Natural killer cell (primary cell): Measurements from ENCODE around the gene VILL. TPM values are rescaled to one million over a fixed set of nuclear protein-coding genes. Genes with fewer than 3 reads are reported as not detected.

Experiments
- ATAC-seq, 3 donors: fragments of 150-1000 bp in 2 of 3; fragments of 200-7000 bp in 1 of 3; cut with Tn5 transposase; 1 replicate in 1 of 3; 2 replicates in 2 of 3; pipeline ENCODE4 v1.10.0; 2021; ENCODE audit warnings: mild to moderate bottlenecking in 2 of 3, moderate library complexity in 2 of 3
- DNase-seq, 2 donors: peaks; one replicate each; pipeline versions ENCODE4 v3.0.0 to v3.0.0-alpha.2; 2013 to 2021; ENCODE audit warnings: mixed read lengths in 1 of 2
- H3K27ac ChIP-seq: one replicate; pipeline ENCODE4 v1.5.1; 2013; ENCODE audit warnings: mild to moderate bottlenecking, low read length
- H3K27me3 ChIP-seq: one replicate; pipeline ENCODE4 v1.6.1; 2013; ENCODE audit warnings: low read length; ENCODE audit not compliant: control insufficient read depth, insufficient read depth
- H3K36me3 ChIP-seq: one replicate; pipeline ENCODE4 v1.6.1; 2013; ENCODE audit warnings: low read length; ENCODE audit not compliant: control insufficient read depth, insufficient read depth
- H3K4me1 ChIP-seq: one replicate; pipeline ENCODE4 v1.6.1; 2013; ENCODE audit warnings: low read length; ENCODE audit not compliant: control insufficient read depth, insufficient read depth
- H3K4me3 ChIP-seq: one replicate; pipeline ENCODE4 v1.5.1; 2013; ENCODE audit warnings: low read length
- H3K9me3 ChIP-seq: one replicate; pipeline ENCODE4 v1.6.1; 2013; ENCODE audit warnings: low read length; ENCODE audit not compliant: control insufficient read depth, insufficient read depth
- H3K27ac Mint-ChIP-seq, 2 donors: one replicate each; pipeline ENCODE4 v1.8.0; 2022; ENCODE audit warnings: mild to moderate bottlenecking in 2 of 2, mixed read lengths in 2 of 2, moderate library complexity in 1 of 2
- H3K27me3 Mint-ChIP-seq, 2 donors: one replicate each; pipeline ENCODE4 v1.8.0; 2022; ENCODE audit warnings: low read depth in 2 of 2, mixed read lengths in 2 of 2
- H3K36me3 Mint-ChIP-seq: one replicate; pipeline ENCODE4 v1.8.0; 2022; ENCODE audit warnings: mixed read lengths
- H3K4me1 Mint-ChIP-seq, 2 donors: one replicate each; pipeline ENCODE4 v1.8.0; 2022; ENCODE audit warnings: mixed read lengths in 2 of 2
- H3K4me3 Mint-ChIP-seq: one replicate; pipeline ENCODE4 v1.8.0; 2022; ENCODE audit warnings: mild to moderate bottlenecking, moderate library complexity, mixed read lengths
- H3K9me3 Mint-ChIP-seq, 2 donors: one replicate each; pipeline ENCODE4 v1.8.0; 2022; ENCODE audit warnings: mixed read lengths in 2 of 2
- WGBS: methylation state at CpG from one replicate; pipeline ENCODE4 v1.1.7; 2013; ENCODE audit warnings: missing lambda C conversion rate; ENCODE audit not compliant: insufficient coverage; 5-methylcytosine and 5-hydroxymethylcytosine counted together
- intact Hi-C: fragments of 100-400 bp; cut with micrococcal nuclease; formaldehyde crosslinking; loops from one replicate; pipeline ENCODE4 v1.14.2; 2022
- total RNA-seq, 4 donors: library from RNA; stranded (reverse); fragments of 120-200 nt in 1 of 4; gene quantifications; one replicate each; pipeline versions ENCODE4 v1.2.3 to v1.2.4, GENCODE V29; 2013 to 2022
- TF ChIP-seq, protein P1 (sequence below): fragments of 200-600 bp; IDR thresholded peaks from one replicate; pipeline ENCODE4 v1.8.0; 2022; ENCODE audit warnings: antibody characterized with exemption

VILL gene
- total RNA-seq, 3 donors from 2014 or later (not counting 1 experiment from before 2014, with no cell fraction given), result 25.6 to 27.8 (median 26.9) TPM

DNA sequence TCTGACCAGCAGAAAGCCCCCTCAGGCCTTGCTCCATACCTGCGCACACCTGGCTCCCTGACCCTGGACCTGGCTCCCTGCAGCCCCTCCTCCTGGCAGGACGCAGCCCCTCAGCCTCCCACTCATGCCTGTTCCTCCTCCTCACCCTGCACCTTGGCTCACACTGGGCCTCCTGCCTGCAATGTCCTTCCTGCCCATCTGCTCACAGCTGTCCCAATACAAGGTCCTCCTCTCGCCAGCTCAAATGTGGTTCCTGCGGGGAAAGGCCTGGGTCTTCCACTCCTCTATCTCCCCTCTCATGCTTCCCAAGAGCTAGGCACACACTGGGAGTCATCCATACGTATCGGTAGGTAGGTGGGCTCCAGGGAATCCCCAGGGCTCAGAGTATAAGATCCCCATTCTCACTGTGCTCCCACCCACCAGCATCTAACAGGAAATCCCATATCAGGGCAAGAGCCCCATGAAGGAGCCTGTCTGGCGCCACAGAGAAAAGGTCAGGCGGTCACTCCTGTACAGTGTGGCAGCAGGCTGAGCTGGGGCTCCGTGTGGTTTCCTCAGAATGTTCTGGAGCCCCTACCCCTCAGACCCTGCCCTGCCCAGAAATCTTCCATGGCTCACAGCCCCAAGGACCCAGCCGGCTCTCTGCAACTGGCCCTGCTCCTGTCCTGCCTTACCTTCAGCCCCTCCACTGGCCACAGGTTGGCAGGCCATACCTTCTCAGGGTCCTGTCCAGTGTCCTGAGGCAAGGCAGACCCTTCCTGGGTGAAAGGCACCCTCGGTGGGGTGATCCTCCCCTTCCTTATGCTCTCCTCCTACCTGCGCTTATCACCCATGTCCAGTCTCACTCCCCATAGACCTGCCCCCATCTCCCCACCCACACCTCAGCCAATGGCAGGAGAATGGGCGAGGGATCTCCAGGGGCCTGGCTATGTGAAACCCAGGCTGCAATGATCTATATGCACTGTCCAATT, 28.0 kb downstream of the VILL start:
- no peak overlapping the region for H3K27ac ChIP-seq

DNA sequence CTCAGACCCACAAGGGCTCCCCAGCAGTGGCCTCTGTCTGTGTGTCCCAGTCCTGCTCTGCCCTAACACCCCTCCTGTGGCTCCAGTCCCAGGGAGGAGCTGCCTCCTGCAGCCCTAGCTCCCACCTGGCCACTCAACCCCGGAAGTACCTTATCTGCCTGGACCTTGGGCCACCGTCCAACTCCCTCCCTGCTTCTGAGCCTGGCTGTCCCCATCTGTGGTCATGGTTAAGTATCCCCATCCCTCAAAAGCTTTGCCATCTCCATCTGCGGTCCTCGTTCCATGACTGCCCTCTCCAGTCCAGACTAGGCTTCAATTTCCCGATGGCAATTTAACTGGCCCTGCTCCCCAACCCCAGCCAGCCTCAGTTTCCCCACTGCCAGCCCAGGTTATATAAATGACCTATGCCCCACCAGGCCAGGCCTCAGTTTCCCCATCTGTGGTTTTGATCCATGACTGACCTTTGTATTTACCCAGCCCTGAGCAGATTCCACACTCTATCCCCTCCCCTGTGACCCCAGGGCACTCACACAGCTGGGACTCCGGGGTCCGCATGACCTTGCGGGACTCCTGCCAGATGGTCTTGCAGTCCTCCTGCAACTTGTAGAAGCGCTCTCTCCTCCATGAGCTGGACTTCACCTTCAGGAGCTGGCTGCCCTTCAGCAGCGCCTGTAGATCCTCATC, 29.2 kb downstream of the VILL start:
- no peak overlapping the region for H3K4me3 ChIP-seq
- H3K27ac Mint-ChIP-seq, result peak overlapping the region in 1 of 2 donors; percentile 99
- no peaks in the 10 kb centered on the region for H3K27me3 ChIP-seq
- TF ChIP-seq, protein P1, sequence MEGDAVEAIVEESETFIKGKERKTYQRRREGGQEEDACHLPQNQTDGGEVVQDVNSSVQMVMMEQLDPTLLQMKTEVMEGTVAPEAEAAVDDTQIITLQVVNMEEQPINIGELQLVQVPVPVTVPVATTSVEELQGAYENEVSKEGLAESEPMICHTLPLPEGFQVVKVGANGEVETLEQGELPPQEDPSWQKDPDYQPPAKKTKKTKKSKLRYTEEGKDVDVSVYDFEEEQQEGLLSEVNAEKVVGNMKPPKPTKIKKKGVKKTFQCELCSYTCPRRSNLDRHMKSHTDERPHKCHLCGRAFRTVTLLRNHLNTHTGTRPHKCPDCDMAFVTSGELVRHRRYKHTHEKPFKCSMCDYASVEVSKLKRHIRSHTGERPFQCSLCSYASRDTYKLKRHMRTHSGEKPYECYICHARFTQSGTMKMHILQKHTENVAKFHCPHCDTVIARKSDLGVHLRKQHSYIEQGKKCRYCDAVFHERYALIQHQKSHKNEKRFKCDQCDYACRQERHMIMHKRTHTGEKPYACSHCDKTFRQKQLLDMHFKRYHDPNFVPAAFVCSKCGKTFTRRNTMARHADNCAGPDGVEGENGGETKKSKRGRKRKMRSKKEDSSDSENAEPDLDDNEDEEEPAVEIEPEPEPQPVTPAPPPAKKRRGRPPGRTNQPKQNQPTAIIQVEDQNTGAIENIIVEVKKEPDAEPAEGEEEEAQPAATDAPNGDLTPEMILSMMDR, result no peak
- H3K4me1 Mint-ChIP-seq, result peaks cover 12 to 49% of the 10 kb centered on the region in 2 donors
- H3K36me3 Mint-ChIP-seq, result peaks cover 9% of the 10 kb centered on the region
- H3K4me3 Mint-ChIP-seq, result no peak overlapping the region
- no peaks in the 10 kb centered on the region for H3K27me3 Mint-ChIP-seq
- H3K9me3 ChIP-seq, result peaks cover 3% of the 10 kb centered on the region
- DNase-seq, result no peak
- H3K36me3 ChIP-seq, result peaks cover 23% of the 10 kb centered on the region
- no peak overlapping the region for H3K27ac ChIP-seq
- intact Hi-C loops, result no loop called here
- peaks cover 0 to 3% of the 10 kb centered on the region in 2 donors for H3K9me3 Mint-ChIP-seq
- H3K4me1 ChIP-seq, result peaks cover 20% of the 10 kb centered on the region
- no peak for ATAC-seq
- 97% methylated on average over 10 of the region's 10 CpGs for WGBS

More for the DNA sequence above, 28.0 kb downstream of the VILL start:
- ATAC-seq, result no peak
- no peak for DNase-seq
- H3K4me1 Mint-ChIP-seq, result peaks cover 7 to 37% of the 10 kb centered on the region in 2 donors
- H3K27ac Mint-ChIP-seq, result no peak overlapping the region
- intact Hi-C loops, result no loop called here
- H3K36me3 Mint-ChIP-seq, result peaks cover 21% of the 10 kb centered on the region
- Histone ChIP-seq H3K4me1 (peaks cover 12% of the 10 kb centered on the region), H3K9me3 (peaks cover 3% of the 10 kb centered on the region), H3K36me3 (peaks cover 23% of the 10 kb centered on the region), H3K4me3 (no peak overlapping the region), H3K27me3 (no peaks in the 10 kb centered on the region)
- no peak overlapping the region for H3K4me3 Mint-ChIP-seq
- WGBS, result 91% methylated on average over 13 of the region's 13 CpGs
- TF ChIP-seq, protein P1, result no peak
- no peaks in the 10 kb centered on the region for H3K27me3 Mint-ChIP-seq
- peaks cover 0 to 3% of the 10 kb centered on the region in 2 donors for H3K9me3 Mint-ChIP-seq

DNA sequence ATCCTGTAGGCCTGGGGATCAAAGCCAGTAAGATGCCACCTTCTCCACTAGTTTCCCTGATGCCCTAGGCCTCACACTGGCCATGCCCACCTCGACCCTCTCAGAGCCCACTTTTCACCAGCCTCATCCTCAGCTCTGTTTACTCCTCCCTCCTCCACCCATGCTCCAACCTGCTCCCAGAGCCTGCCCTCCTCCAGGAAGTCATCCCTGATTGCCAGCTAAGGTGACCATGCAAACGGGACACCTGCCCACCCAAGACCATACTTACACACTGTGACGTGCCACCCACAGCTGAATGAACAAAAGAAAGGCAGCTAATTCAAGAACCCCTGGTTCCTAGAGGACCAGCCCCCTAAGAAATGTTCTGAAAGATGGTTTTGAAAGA, 29.7 kb downstream of the VILL start:
- Histone ChIP-seq H3K36me3 (peaks cover 20% of the 10 kb centered on the region), H3K27me3 (no peaks in the 10 kb centered on the region), H3K4me3 (no peak overlapping the region), H3K4me1 (peaks cover 22% of the 10 kb centered on the region), H3K9me3 (peaks cover 3% of the 10 kb centered on the region), H3K27ac (no peak overlapping the region)
- Mint-ChIP-seq H3K9me3 (peaks cover 0 to 3% of the 10 kb centered on the region in 2 donors), H3K4me1 (peaks cover 15 to 54% of the 10 kb centered on the region in 2 donors), H3K4me3 (no peak overlapping the region), H3K27me3 (no peaks in the 10 kb centered on the region), H3K27ac (peak overlapping the region in 1 of 2 donors; percentile 99), H3K36me3 (peaks cover 3% of the 10 kb centered on the region)
- ATAC-seq (no peak), DNase-seq (no peak)
- intact Hi-C loops, result no loop called here
- TF ChIP-seq, protein P1, result no peak
- 70% methylated on average over 2 of the region's 3 CpGs for whole genome bisulfite sequencing
